Measurements from ENCODE around the gene CHRM1. TPM values are rescaled to one million over a fixed set of nuclear protein-coding genes. Genes with fewer than 3 reads are reported as not detected.
A peak's percentile ranks its signal among the peaks of the same experiment; 100 is the strongest.

The CHRM1 gene
- total and polyA plus RNA-seq, 2 of the 13 experiments (the other 11 are each of a cell fraction or from before 2014, with no cell fraction given): not detected

DNA sequence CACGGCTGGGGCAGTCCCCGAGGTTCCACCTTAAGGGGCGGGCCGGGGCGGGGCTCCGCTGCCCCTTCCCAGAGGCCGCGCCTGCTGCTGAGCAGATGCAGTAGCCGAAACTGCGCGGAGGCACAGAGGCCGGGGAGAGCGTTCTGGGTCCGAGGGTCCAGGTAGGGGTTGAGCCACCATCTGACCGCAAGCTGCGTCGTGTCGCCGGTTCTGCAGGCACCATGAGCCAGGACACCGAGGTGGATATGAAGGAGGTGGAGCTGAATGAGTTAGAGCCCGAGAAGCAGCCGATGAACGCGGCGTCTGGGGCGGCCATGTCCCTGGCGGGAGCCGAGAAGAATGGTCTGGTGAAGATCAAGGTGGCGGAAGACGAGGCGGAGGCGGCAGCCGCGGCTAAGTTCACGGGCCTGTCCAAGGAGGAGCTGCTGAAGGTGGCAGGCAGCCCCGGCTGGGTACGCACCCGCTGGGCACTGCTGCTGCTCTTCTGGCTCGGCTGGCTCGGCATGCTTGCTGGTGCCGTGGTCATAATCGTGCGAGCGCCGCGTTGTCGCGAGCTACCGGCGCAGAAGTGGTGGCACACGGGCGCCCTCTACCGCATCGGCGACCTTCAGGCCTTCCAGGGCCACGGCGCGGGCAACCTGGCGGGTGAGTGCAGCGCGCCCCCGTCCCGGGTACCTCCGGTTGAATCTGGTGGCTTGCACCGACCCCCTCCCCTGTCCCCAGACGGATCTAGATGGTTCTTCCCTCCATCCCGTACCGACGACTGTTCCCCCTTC is 40.2 kb downstream of the CHRM1 start, which contains the start of gene SLC3A2 (continued):
- TF ChIP-seq YEATS4 (CRISPR knock-in tag; IDR thresholded peaks at IDR 0.05; ENCODE audit: borderline replicate concordance): peak; percentile 81
- peak; percentile 74 for TF ChIP-seq AGO1 (IDR thresholded peaks at IDR 0.05; ENCODE audit: low read depth, low read length, poor library complexity, severe bottlenecking)
- TF ChIP-seq TBX3 (IDR thresholded peaks at IDR 0.05; ENCODE audit: borderline replicate concordance): no peak
- no peak for TF ChIP-seq NONO (IDR thresholded peaks at IDR 0.05)
- TF ChIP-seq NONO (CRISPR knock-in tag; conservative IDR thresholded peaks at IDR 0.05): peak; percentile 83
- peak; percentile 98 for TF ChIP-seq AGO2 (optimal IDR thresholded peaks at IDR 0.05; ENCODE audit: low read depth, low read length)
- no peak for TF ChIP-seq TOE1 (CRISPR knock-in tag; IDR thresholded peaks at IDR 0.05)
- TF ChIP-seq NFYB (CRISPR knock-in tag; IDR thresholded peaks at IDR 0.05): no peak
- TF ChIP-seq ZNF333 (CRISPR knock-in tag; IDR thresholded peaks at IDR 0.05; ENCODE audit: borderline replicate concordance): no peak
- no peak; the same call in 1 of the 2 replicates for TF ChIP-seq REL (CRISPR knock-in tag; conservative IDR thresholded peaks at IDR 0.05)
- no peak for TF ChIP-seq PHB2 (IDR thresholded peaks at IDR 0.05; ENCODE audit: partially characterized antibody)
- TF ChIP-seq ZXDC (CRISPR knock-in tag; IDR thresholded peaks at IDR 0.05): peak; percentile 87; the same call in 1 of the 2 replicates
- TF ChIP-seq NFATC3 (CRISPR knock-in tag; IDR thresholded peaks at IDR 0.05): no peak; the same call in 1 of the 2 replicates
- no peak for TF ChIP-seq TBL1XR1 (IDR thresholded peaks at IDR 0.05; ENCODE audit: borderline replicate concordance, low read length, partially characterized antibody)
- TF ChIP-seq CHD2 (IDR thresholded peaks at IDR 0.05; ENCODE audit: low read depth, low read length): peak; percentile 79
- TF ChIP-seq, protein P1, sequence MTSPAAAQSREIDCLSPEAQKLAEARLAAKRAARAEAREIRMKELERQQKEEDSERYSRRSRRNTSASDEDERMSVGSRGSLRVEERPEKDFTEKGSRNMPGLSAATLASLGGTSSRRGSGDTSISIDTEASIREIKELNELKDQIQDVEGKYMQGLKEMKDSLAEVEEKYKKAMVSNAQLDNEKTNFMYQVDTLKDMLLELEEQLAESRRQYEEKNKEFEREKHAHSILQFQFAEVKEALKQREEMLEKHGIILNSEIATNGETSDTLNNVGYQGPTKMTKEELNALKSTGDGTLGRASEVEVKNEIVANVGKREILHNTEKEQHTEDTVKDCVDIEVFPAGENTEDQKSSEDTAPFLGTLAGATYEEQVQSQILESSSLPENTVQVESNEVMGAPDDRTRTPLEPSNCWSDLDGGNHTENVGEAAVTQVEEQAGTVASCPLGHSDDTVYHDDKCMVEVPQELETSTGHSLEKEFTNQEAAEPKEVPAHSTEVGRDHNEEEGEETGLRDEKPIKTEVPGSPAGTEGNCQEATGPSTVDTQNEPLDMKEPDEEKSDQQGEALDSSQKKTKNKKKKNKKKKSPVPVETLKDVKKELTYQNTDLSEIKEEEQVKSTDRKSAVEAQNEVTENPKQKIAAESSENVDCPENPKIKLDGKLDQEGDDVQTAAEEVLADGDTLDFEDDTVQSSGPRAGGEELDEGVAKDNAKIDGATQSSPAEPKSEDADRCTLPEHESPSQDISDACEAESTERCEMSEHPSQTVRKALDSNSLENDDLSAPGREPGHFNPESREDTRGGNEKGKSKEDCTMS (CRISPR knock-in tag; conservative IDR thresholded peaks at IDR 0.05): no peak
- peak; percentile 65; the same call in 1 of the 2 replicates for TF ChIP-seq SRY (CRISPR knock-in tag; IDR thresholded peaks at IDR 0.05)
- TF ChIP-seq, protein P2, sequence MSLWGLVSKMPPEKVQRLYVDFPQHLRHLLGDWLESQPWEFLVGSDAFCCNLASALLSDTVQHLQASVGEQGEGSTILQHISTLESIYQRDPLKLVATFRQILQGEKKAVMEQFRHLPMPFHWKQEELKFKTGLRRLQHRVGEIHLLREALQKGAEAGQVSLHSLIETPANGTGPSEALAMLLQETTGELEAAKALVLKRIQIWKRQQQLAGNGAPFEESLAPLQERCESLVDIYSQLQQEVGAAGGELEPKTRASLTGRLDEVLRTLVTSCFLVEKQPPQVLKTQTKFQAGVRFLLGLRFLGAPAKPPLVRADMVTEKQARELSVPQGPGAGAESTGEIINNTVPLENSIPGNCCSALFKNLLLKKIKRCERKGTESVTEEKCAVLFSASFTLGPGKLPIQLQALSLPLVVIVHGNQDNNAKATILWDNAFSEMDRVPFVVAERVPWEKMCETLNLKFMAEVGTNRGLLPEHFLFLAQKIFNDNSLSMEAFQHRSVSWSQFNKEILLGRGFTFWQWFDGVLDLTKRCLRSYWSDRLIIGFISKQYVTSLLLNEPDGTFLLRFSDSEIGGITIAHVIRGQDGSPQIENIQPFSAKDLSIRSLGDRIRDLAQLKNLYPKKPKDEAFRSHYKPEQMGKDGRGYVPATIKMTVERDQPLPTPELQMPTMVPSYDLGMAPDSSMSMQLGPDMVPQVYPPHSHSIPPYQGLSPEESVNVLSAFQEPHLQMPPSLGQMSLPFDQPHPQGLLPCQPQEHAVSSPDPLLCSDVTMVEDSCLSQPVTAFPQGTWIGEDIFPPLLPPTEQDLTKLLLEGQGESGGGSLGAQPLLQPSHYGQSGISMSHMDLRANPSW (CRISPR knock-in tag; IDR thresholded peaks at IDR 0.05; ENCODE audit: borderline replicate concordance): peak; percentile 93

Data from HepG2 (cell line).